Naive thymus-derived CD8-positive, alpha-beta T cell (primary cell): Measurements from ENCODE around the gene SERPINA3. TPM values are rescaled to one million over a fixed set of nuclear protein-coding genes. Genes with fewer than 3 reads are reported as not detected.

Experiments
- ATAC-seq, 2 donors: fragments of 150-1000 bp; cut with Tn5 transposase in 1 of 2; sonication (Bioruptor Pico), chemical (Tn5 transposase) in 1 of 2; 1 replicate in 1 of 2; 2 replicates in 1 of 2; pipeline ENCODE4 v1.10.0; 2021; ENCODE audit warnings: mild to moderate bottlenecking in 2 of 2, moderate library complexity in 2 of 2
- POLR2A ChIA-PET: fragments of 350-600 bp; sonication (Branson Sonifier 250); formaldehyde crosslinking; loops from one replicate; lab custom pipeline; 2021; ENCODE audit warnings: antibody characterized with exemption; lab: Charles Lee
- DNase-seq, 10 donors: peaks; one replicate each; pipeline versions ENCODE4 v3.0.0 to v3.0.0-alpha.2; 2020 to 2022
- H3K27ac Mint-ChIP-seq, 10 donors: one replicate each; pipeline ENCODE4 v1.8.0; 2020 to 2022; ENCODE audit warnings: mild to moderate bottlenecking in 10 of 10, mixed read lengths in 10 of 10, moderate library complexity in 4 of 10, inconsistent platforms in 1 of 10
- H3K27me3 Mint-ChIP-seq, 5 donors: one replicate each; pipeline ENCODE4 v1.8.0; 2021 to 2022; ENCODE audit warnings: mixed read lengths in 5 of 5
- H3K36me3 Mint-ChIP-seq, 3 donors: one replicate each; pipeline ENCODE4 v1.8.0; 2020 to 2022; ENCODE audit warnings: mixed read lengths in 3 of 3, mild to moderate bottlenecking in 2 of 3, inconsistent platforms in 1 of 3
- H3K4me1 Mint-ChIP-seq, 4 donors: one replicate each; pipeline ENCODE4 v1.8.0; 2021 to 2022; ENCODE audit warnings: mixed read lengths in 4 of 4
- H3K4me3 Mint-ChIP-seq, 10 donors: one replicate each; pipeline ENCODE4 v1.8.0; 2020 to 2022; ENCODE audit warnings: mild to moderate bottlenecking in 10 of 10, mixed read lengths in 10 of 10, moderate library complexity in 6 of 10, inconsistent platforms in 1 of 10
- H3K9me3 Mint-ChIP-seq, 9 donors: one replicate each; pipeline ENCODE4 v1.8.0; 2020 to 2022; ENCODE audit warnings: mixed read lengths in 9 of 9, mild to moderate bottlenecking in 3 of 9, inconsistent platforms in 1 of 9, moderate library complexity in 1 of 9
- polyA plus RNA-seq, 3 donors: library from polyadenylated mRNA; unstranded; fragments of 300-500 nt; fragmentation: Illumina TruSeq; gene quantifications; one replicate each; pipeline ENCODE4 v1.2.3, GENCODE V29; 2021
- total RNA-seq, 8 experiments: library from RNA in 2 of 8; stranded (reverse) in 2 of 8; gene quantifications; one replicate each; pipeline ENCODE4 v1.2.3 and lab custom pipeline; 2021 to 2026

Gene SERPINA3
- total and polyA plus RNA-seq, 5 experiments from 2014 or later, result not detected

DNA sequence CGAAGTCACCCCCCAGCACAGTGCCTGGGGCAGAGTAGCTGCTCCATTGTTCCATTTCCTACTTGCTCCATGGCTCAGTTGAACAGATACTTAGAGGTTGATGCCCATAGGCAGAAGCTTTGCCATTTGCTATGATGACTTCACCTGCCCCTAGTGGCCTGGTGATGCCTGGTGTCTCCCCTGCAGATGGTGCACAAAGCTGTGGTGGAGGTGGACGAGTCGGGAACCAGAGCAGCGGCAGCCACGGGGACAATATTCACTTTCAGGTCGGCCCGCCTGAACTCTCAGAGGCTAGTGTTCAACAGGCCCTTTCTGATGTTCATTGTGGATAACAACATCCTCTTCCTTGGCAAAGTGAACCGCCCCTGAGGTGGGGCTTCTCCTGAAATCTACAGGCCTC lies 20.3 kb upstream of the SERPINA3 start:
- Mint-ChIP-seq H3K9me3 (peaks cover 0 to 15% (median 0%) of the 10 kb centered on the region in 9 donors), H3K4me1 (no peaks in the 10 kb centered on the region), H3K27me3 (peaks cover 0 to 23% (median 6%) of the 10 kb centered on the region in 5 donors), H3K4me3 (no peak overlapping the region), H3K27ac (no peak overlapping the region), H3K36me3 (no peaks in the 10 kb centered on the region)
- DNase-seq, result peak in 1 of 10 donors; percentile 34
- ATAC-seq, result no peak
- POLR2A ChIA-PET, result no interaction called here

DNA sequence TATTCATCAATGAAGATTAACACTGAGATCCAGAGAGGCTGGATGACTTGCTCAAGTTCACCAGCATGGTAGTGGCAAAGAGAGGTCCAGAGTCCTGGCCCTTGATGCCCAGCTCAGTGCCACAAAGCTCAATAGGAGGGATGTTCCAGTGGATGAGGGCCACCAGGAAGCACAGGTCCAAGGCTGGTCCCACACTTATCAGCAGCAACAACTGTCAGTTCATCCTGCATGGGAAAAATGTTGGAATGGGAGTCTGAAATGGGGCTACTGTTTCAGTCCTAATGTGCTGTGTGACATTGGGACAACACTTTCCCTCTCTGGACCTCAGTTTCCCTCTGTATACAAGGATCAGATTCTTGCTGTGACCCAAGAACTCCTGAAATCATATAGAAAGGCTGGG lies 19.7 kb upstream of the SERPINA3 start:
- ATAC-seq, result no peak
- Mint-ChIP-seq H3K36me3 (no peaks in the 10 kb centered on the region), H3K4me1 (no peaks in the 10 kb centered on the region), H3K27me3 (peaks cover 0 to 29% (median 5%) of the 10 kb centered on the region in 5 donors), H3K4me3 (no peak overlapping the region), H3K27ac (no peak overlapping the region), H3K9me3 (peaks cover 0 to 15% (median 0%) of the 10 kb centered on the region in 9 donors)
- DNase-seq, result peak in 1 of 10 donors; percentile 4
- POLR2A ChIA-PET, result no interaction called here

DNA sequence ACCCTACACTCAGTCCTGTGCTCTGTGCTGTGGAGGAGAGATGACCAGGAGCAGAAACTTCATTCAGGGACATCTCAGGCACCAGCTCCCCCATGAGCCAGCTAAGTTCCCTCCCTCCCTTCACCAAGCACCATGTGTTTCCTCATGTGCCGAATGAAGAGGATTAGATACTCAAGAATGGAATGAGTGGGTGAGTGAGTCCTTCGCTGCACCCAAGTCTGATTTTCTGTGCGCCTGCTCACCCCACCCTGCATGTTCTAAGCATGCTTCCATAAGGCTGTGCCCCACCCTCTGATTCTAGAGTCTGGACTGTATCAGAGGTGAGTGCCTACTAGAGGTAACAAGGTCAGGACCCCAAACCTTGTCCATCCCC lies 18.8 kb upstream of the SERPINA3 start:
- POLR2A ChIA-PET, result no interaction called here
- no peaks in the 10 kb centered on the region for H3K4me1 Mint-ChIP-seq
- no peak for ATAC-seq
- no peaks in the 10 kb centered on the region for H3K36me3 Mint-ChIP-seq
- H3K9me3 Mint-ChIP-seq, result peaks cover 0 to 15% (median 0%) of the 10 kb centered on the region in 9 donors
- H3K27ac Mint-ChIP-seq, result no peak overlapping the region
- peaks cover 0 to 30% (median 7%) of the 10 kb centered on the region in 5 donors for H3K27me3 Mint-ChIP-seq
- DNase-seq, result no peak
- H3K4me3 Mint-ChIP-seq, result no peak overlapping the region

DNA sequence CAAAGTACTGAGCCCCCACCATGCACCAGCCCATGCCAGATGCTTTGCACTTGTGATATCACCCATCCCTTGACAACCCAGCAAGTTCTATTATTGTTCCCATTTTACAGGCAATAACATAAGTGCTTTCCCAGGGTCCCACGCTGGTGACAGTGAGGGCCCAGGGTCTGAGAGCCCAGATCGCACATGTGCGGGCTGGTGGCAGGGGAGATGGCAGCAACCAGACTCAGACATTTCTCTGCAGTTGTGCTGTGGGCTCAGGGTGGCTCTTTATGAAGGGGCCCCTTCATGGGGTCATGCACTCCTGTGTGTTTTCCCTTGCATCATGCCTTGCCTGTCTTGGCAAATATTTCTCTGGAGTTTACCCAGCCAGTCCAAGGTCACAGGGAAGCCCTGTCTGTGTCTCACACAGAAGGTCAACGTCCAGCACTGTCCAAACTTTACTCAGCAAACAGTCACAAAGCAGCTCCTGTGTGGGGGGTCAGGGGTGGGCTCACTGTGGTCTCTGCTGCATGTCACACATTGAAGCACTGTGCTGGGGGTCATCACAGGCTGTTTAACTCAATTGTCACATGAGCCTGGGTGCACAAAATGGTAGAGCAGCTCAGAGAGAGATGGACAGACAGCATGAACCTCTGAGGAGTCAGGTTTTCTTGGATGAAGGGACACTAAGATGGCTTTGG lies 18.3 kb upstream of the SERPINA3 start:
- H3K4me1 Mint-ChIP-seq, result no peaks in the 10 kb centered on the region
- DNase-seq (peak in 1 of 10 donors; percentile 28), ATAC-seq (no peak)
- H3K36me3 Mint-ChIP-seq, result no peaks in the 10 kb centered on the region
- POLR2A ChIA-PET, result no interaction called here
- no peak overlapping the region for H3K27ac Mint-ChIP-seq
- H3K9me3 Mint-ChIP-seq, result peaks cover 0 to 15% (median 0%) of the 10 kb centered on the region in 9 donors
- H3K27me3 Mint-ChIP-seq, result peaks cover 0 to 30% (median 9%) of the 10 kb centered on the region in 5 donors
- H3K4me3 Mint-ChIP-seq, result no peak overlapping the region

DNA sequence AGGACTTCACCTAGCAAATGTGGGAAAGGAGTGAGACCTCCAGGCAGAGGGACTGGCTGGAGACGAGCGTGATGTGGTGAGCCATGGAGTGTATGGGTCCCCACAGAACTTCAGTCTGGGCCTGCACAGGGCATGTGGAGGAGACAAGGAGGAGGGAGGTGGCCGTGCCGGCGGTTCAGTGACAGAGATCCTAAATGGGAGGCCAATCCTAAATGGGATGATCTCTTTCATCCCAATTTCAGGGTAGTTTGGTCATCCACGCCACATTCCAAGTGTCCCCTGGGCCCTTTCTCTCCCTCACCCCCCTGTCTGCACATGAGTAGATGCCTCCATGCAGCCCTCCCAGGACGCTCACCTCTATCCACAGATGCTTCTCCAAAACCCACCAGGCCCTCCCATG lies 17.8 kb upstream of the SERPINA3 start:
- peak in 1 of 10 donors; percentile 49 for DNase-seq
- Mint-ChIP-seq H3K36me3 (no peaks in the 10 kb centered on the region), H3K4me3 (no peak overlapping the region), H3K27ac (no peak overlapping the region), H3K27me3 (peaks cover 0 to 36% (median 9%) of the 10 kb centered on the region in 5 donors), H3K9me3 (peaks cover 0 to 15% (median 0%) of the 10 kb centered on the region in 9 donors), H3K4me1 (no peaks in the 10 kb centered on the region)
- POLR2A ChIA-PET, result no interaction called here
- ATAC-seq, result no peak

DNA sequence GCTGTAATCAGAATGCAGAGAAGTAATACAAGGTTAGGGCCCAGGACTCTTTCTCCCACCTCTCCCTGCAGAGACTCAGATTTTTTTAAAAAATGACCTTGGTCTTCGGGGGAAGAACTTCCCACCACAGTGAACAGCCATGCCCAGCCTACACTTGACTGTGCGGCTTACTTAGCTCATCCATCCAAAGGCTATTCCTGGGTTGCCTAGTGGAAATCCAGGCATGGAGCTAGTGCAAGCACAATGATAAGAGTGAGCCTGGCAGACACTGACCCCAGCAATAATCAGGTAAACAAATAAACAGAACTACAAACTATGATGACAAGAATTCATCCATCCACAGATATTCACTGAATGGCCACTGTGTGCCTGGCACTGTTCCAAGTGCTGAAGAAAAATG lies 16.3 kb upstream of the SERPINA3 start:
- Mint-ChIP-seq H3K36me3 (no peaks in the 10 kb centered on the region), H3K4me1 (no peaks in the 10 kb centered on the region), H3K9me3 (peaks cover 0 to 8% (median 0%) of the 10 kb centered on the region in 9 donors), H3K27me3 (peaks cover 2 to 50% (median 14%) of the 10 kb centered on the region in 5 donors), H3K27ac (no peak overlapping the region), H3K4me3 (no peak overlapping the region)
- ATAC-seq (no peak), DNase-seq (no peak)
- POLR2A ChIA-PET, result no interaction called here

DNA sequence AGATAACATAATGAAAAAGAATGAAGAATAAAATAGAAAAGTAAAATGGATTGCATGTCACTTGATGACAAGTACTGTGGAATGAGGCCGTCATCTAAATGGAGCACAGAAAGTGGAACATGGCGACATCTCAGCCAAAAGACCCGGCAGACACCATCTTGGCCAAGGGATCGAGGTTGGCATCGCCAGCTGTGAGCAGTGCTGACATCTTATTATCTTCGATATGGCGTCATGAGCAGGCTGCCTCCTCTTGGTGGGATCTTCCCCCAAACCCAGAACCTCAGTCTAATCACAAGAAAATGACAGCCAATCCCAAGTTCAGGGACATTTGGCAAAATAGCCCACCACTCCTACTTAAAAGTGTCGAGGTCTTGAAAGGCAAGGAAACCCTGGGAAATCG lies 15.8 kb upstream of the SERPINA3 start:
- POLR2A ChIA-PET, result no interaction called here

DNA sequence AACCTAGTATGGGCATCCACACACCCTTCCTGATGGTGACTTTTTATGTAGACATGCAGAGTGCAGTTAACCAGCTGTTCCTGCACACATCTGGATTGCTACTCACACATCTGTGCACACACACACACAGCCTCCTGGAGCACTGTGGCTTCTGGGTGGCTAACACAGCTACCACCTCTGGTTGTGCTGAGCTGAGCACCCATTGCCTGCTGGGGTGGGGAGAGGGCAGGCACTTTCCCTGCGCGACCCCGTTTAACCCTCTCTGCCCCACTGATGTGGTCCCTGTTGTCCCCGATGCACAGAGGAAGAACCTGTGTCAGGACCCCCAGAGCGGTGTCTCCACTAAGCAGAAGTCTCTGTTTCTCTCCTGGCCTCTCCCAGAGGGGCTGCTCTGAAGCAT lies 14.4 kb upstream of the SERPINA3 start:
- Mint-ChIP-seq H3K4me1 (peaks cover 0 to 2% (median 0%) of the 10 kb centered on the region in 4 donors), H3K36me3 (no peaks in the 10 kb centered on the region), H3K27ac (no peak overlapping the region), H3K4me3 (no peak overlapping the region), H3K9me3 (peaks cover 0 to 5% (median 0%) of the 10 kb centered on the region in 9 donors), H3K27me3 (peaks cover 2 to 59% (median 16%) of the 10 kb centered on the region in 5 donors)
- no peak for ATAC-seq
- POLR2A ChIA-PET, result no interaction called here
- DNase-seq, result peak in 1 of 10 donors; percentile 16

More for the DNA sequence above, 15.8 kb upstream of the SERPINA3 start:
- Mint-ChIP-seq H3K27ac (no peak overlapping the region), H3K4me3 (no peak overlapping the region), H3K4me1 (peaks cover 0 to 2% (median 0%) of the 10 kb centered on the region in 4 donors), H3K9me3 (peaks cover 0 to 5% (median 0%) of the 10 kb centered on the region in 9 donors), H3K36me3 (no peaks in the 10 kb centered on the region), H3K27me3 (peaks cover 2 to 55% (median 16%) of the 10 kb centered on the region in 5 donors)
- ATAC-seq, result no peak
- peak in 1 of 10 donors; percentile 42 for DNase-seq

DNA sequence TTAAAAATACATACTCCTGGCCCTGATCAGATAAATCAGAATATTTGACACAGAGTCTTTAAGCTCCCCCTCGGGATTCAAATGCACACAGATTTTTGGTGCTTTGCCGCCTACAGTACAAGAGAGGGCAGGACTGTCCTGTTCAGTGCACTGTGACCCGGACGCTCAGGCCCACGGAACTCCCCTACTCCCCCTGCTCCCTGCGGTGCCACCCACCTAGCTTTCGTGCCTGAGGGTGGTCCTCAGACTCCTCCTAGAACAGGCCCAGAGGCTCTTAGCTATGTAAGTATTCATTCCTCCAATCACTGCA lies 13.7 kb upstream of the SERPINA3 start:
- Mint-ChIP-seq H3K4me3 (no peak overlapping the region), H3K27ac (no peak overlapping the region), H3K4me1 (peaks cover 0 to 2% (median 0%) of the 10 kb centered on the region in 4 donors), H3K9me3 (peaks cover 0 to 5% (median 0%) of the 10 kb centered on the region in 9 donors), H3K27me3 (peaks cover 2 to 59% (median 18%) of the 10 kb centered on the region in 5 donors), H3K36me3 (no peaks in the 10 kb centered on the region)
- peak in 1 of 10 donors; percentile 19 for DNase-seq
- POLR2A ChIA-PET, result no interaction called here
- no peak for ATAC-seq

DNA sequence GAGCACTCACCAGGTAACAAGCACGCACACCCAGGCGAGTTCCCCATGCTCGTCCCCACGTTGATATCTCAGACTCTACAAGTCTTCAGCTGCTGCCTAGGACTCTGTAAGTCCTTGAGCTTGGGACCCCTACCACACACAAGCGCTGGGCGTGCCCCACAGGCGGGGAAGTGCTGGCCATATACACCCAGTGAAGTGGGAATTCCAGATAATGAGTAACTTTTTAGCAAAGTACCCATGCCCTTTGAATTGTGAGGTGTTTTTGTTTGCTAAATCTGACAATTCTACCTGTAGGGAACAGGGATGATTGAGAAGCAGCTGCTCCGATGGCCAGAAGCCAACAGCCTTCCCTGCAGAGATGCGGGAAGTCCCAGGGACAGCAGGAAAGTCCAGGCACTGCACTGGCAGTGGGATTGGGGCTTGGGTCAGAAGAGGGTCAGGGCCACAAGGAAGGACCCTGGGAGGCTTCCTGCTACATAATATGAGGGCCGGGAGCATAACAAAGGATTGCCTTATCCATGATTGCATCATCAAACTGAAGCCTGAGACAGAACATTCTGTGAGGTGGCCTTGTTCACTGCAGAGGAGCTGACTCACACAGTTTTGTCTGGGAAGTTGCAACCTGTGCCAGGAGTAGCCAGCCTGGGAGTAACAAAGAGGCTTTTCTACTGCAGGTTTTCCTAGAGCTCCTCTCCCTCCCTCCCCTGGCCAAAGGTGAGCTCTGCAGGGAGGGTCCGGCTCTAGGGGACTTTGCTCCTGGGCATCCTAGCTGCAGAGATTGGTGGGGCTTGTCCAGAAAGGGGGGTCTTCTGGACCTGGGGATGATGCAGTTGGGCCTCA lies 13.2 kb upstream of the SERPINA3 start:
- Mint-ChIP-seq H3K27me3 (peaks cover 2 to 59% (median 18%) of the 10 kb centered on the region in 5 donors), H3K9me3 (peaks cover 0 to 5% (median 0%) of the 10 kb centered on the region in 9 donors), H3K27ac (no peak overlapping the region), H3K4me1 (peaks cover 0 to 2% (median 0%) of the 10 kb centered on the region in 4 donors), H3K4me3 (no peak overlapping the region), H3K36me3 (no peaks in the 10 kb centered on the region)
- ATAC-seq, result no peak
- DNase-seq, result peak in 1 of 10 donors; percentile 49
- POLR2A ChIA-PET, result no interaction called here

DNA sequence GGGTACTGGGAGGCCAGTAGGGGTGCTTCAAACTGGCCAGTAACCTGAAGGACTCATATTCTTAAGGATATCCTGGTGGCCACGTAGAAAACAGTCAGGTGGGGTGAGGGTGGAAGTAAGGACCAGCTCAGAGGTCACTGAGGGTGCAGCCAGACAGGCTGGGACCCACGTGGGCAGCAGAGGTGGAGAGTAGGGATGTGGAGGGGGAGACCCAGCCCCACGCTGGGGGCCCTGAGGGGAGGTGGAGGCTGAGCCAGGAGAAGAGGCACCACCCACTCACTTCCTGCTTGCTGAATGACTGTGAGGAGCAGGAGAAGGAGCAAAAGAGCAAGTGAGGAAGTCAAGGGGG lies 12.6 kb upstream of the SERPINA3 start:
- H3K4me3 Mint-ChIP-seq, result no peak overlapping the region
- ATAC-seq (no peak), DNase-seq (no peak)
- peaks cover 0 to 2% (median 0%) of the 10 kb centered on the region in 4 donors for H3K4me1 Mint-ChIP-seq
- H3K9me3 Mint-ChIP-seq, result peaks cover 0 to 5% (median 0%) of the 10 kb centered on the region in 9 donors
- H3K27ac Mint-ChIP-seq, result no peak overlapping the region
- peaks cover 2 to 58% (median 18%) of the 10 kb centered on the region in 5 donors for H3K27me3 Mint-ChIP-seq
- H3K36me3 Mint-ChIP-seq, result no peaks in the 10 kb centered on the region
- POLR2A ChIA-PET, result no interaction called here

DNA sequence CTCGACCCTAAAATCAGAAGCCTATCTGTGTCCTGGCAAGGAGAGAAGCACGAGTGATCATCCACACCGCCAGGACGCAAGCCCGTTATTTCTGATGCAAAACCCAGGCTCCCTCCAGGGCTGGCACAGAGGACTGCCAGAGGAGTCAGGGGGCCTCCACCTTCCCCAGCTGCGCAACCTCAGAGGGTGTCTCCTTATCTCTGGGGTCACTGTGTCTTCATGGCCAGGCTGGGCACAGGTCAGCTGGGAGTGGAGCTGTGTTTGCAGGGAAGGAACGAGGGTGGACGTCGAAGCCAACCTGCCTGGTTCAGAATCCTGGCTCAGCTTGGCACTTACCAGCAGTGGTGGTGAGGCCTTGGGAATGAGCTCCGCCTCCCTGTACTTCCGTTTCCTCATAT lies 12.0 kb upstream of the SERPINA3 start:
- no peaks in the 10 kb centered on the region for H3K36me3 Mint-ChIP-seq

DNA sequence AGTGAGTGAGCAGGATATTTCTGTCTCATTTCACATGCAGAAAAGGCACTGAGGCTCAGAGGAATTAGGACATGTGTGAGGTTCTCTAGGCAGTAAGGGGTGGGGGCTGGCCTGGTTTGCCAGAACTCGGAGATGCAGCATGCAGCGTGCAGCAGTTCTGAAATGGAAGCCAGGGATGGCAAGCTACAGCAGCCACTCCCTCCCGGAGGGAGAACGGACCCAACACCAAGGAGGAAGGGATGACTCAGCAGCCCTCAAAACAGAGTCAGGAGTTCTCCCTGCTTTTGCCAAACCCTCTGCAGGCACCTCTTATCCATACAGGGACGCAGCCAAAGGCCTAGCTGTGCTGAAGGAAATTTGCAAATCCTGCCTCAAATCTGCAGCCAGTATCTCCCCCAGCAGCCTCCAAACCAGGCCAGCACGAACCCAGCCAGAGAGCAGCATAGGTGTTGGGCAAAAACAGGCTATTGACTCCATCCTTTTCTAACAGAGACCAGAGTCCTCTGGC lies 10.3 kb upstream of the SERPINA3 start:
- no peak overlapping the region for H3K27ac Mint-ChIP-seq
- H3K36me3 Mint-ChIP-seq, result no peaks in the 10 kb centered on the region
- peaks cover 0 to 5% (median 0%) of the 10 kb centered on the region in 9 donors for H3K9me3 Mint-ChIP-seq
- DNase-seq (no peak), ATAC-seq (no peak)
- POLR2A ChIA-PET, result no interaction called here
- H3K4me1 Mint-ChIP-seq, result peaks cover 0 to 2% (median 0%) of the 10 kb centered on the region in 4 donors
- H3K4me3 Mint-ChIP-seq, result no peak overlapping the region
- peaks cover 2 to 37% (median 14%) of the 10 kb centered on the region in 5 donors for H3K27me3 Mint-ChIP-seq

More for the DNA sequence above, 12.0 kb upstream of the SERPINA3 start:
- Mint-ChIP-seq H3K27me3 (peaks cover 2 to 53% (median 18%) of the 10 kb centered on the region in 5 donors), H3K9me3 (peaks cover 0 to 5% (median 0%) of the 10 kb centered on the region in 9 donors), H3K4me1 (peaks cover 0 to 2% (median 0%) of the 10 kb centered on the region in 4 donors), H3K4me3 (no peak overlapping the region), H3K27ac (no peak overlapping the region)
- no peak for ATAC-seq
- POLR2A ChIA-PET, result no interaction called here
- DNase-seq, result peak in 1 of 10 donors; percentile 53
